ENCODE data around the gene GINS2. TPM values are rescaled to one million over a fixed set of nuclear protein-coding genes. Genes with fewer than 3 reads are reported as not detected.

GINS2 gene
- total RNA-seq, 2 experiments from 2014 or later = 1.1 to 1.4 TPM

GRCh38 chr16:85654251-85655095 is 34.3 kb downstream of the GINS2 start:
- no peak for DNase-seq
- no peaks in the 10 kb centered on the region for H3K27me3 ChIP-seq (ENCODE audit: control insufficient read depth in 1 of 2, insufficient read depth in 2 of 2, low read length in 2 of 2)
- POLR2A ChIA-PET = no interaction called here
- peaks cover 55% of the 10 kb centered on the region for H3K36me3 ChIP-seq (ENCODE audit: insufficient read depth, low read length)
- H3K4me1 ChIP-seq (ENCODE audit: insufficient read depth, low read length) = no peaks in the 10 kb centered on the region
- Mint-ChIP-seq H3K4me3 (no peak overlapping the region), H3K36me3 (ENCODE audit: low read depth) (peaks cover 20% of the 10 kb centered on the region), H3K9me3 (no peaks in the 10 kb centered on the region), H3K27ac (no peak overlapping the region), H3K27me3 (no peaks in the 10 kb centered on the region), H3K4me1 (ENCODE audit: low read depth) (no peaks in the 10 kb centered on the region)
- intact Hi-C loops (cut with DNase I, micrococcal nuclease) = loop anchor here in 1 of 2 experiments (5.0 kb wide), 1 partner anchor 63 kb away; no protein-coding TSS in a partner anchor
- no peak overlapping the region for H3K27ac ChIP-seq (ENCODE audit: low read depth in 1 of 2, low read length in 2 of 2)
- no peak overlapping the region for H3K4me3 ChIP-seq (ENCODE audit: low read length)
- ATAC-seq (ENCODE audit: poor library complexity) = no peak
- no peak for TF ChIP-seq CTCF (IDR thresholded peaks at IDR 0.05)
- peaks cover 0 to 11% of the 10 kb centered on the region in 2 experiments for H3K9me3 ChIP-seq (ENCODE audit: control insufficient read depth in 1 of 2, insufficient read depth in 1 of 2, low read length in 2 of 2)
- CTCF ChIA-PET = no interaction called here

- no peaks in the 10 kb centered on the region for H3K27me3 ChIP-seq (ENCODE audit: control insufficient read depth in 1 of 2, insufficient read depth in 2 of 2, low read length in 2 of 2)
- H3K4me3 ChIP-seq (ENCODE audit: low read length) = no peak overlapping the region
- ChIA-PET POLR2A (no interaction called here), CTCF (no interaction called here)
- no peaks in the 10 kb centered on the region for H3K27me3 Mint-ChIP-seq
- ATAC-seq (ENCODE audit: poor library complexity) (no peak), DNase-seq (no peak)
- H3K27ac ChIP-seq (ENCODE audit: low read depth in 1 of 2, low read length in 2 of 2) = no peak overlapping the region
- H3K36me3 Mint-ChIP-seq (ENCODE audit: low read depth) = peaks cover 20% of the 10 kb centered on the region
- intact Hi-C loops (cut with DNase I, micrococcal nuclease) = no loop called here
- H3K4me3 Mint-ChIP-seq = no peak overlapping the region
- H3K27ac Mint-ChIP-seq = no peak overlapping the region
- no peak for TF ChIP-seq CTCF (IDR thresholded peaks at IDR 0.05)
- H3K4me1 Mint-ChIP-seq (ENCODE audit: low read depth) = no peaks in the 10 kb centered on the region
- peaks cover 47% of the 10 kb centered on the region for H3K36me3 ChIP-seq (ENCODE audit: insufficient read depth, low read length)
- no peaks in the 10 kb centered on the region for H3K9me3 Mint-ChIP-seq
- no peaks in the 10 kb centered on the region for H3K4me1 ChIP-seq (ENCODE audit: insufficient read depth, low read length)
- H3K9me3 ChIP-seq (ENCODE audit: control insufficient read depth in 1 of 2, insufficient read depth in 1 of 2, low read length in 2 of 2) = peaks cover 0 to 11% of the 10 kb centered on the region in 2 experiments
Measured at GRCh38 chr16:85653290-85653891, 35.4 kb downstream of the GINS2 start.

- POLR2A ChIA-PET = no interaction called here
- peaks cover 0 to 11% of the 10 kb centered on the region in 2 experiments for H3K9me3 ChIP-seq (ENCODE audit: control insufficient read depth in 1 of 2, insufficient read depth in 1 of 2, low read length in 2 of 2)
- Mint-ChIP-seq H3K36me3 (ENCODE audit: low read depth) (peaks cover 18% of the 10 kb centered on the region), H3K9me3 (no peaks in the 10 kb centered on the region), H3K4me1 (ENCODE audit: low read depth) (no peaks in the 10 kb centered on the region), H3K4me3 (no peak overlapping the region), H3K27ac (no peak overlapping the region), H3K27me3 (no peaks in the 10 kb centered on the region)
- no peaks in the 10 kb centered on the region for H3K27me3 ChIP-seq (ENCODE audit: control insufficient read depth in 1 of 2, insufficient read depth in 2 of 2, low read length in 2 of 2)
- no peak for TF ChIP-seq CTCF (IDR thresholded peaks at IDR 0.05)
- H3K36me3 ChIP-seq (ENCODE audit: insufficient read depth, low read length) = peaks cover 41% of the 10 kb centered on the region
- H3K4me3 ChIP-seq (ENCODE audit: low read length) = no peak overlapping the region
- ATAC-seq (ENCODE audit: poor library complexity) (no peak), DNase-seq (peak in 3 of 14 experiments; percentile 11 to 61 (median 34))
- no peaks in the 10 kb centered on the region for H3K4me1 ChIP-seq (ENCODE audit: insufficient read depth, low read length)
- no peak overlapping the region for H3K27ac ChIP-seq (ENCODE audit: low read depth in 1 of 2, low read length in 2 of 2)
- intact Hi-C loops (cut with DNase I, micrococcal nuclease) = no loop called here
- CTCF ChIA-PET = no interaction called here
Measured at GRCh38 chr16:85652431-85653221, 36.1 kb downstream of the GINS2 start.

All from CD4-positive, alpha-beta T cell (primary cell).